ENCODE results near the gene IRF7.

Gene IRF7

DNA sequence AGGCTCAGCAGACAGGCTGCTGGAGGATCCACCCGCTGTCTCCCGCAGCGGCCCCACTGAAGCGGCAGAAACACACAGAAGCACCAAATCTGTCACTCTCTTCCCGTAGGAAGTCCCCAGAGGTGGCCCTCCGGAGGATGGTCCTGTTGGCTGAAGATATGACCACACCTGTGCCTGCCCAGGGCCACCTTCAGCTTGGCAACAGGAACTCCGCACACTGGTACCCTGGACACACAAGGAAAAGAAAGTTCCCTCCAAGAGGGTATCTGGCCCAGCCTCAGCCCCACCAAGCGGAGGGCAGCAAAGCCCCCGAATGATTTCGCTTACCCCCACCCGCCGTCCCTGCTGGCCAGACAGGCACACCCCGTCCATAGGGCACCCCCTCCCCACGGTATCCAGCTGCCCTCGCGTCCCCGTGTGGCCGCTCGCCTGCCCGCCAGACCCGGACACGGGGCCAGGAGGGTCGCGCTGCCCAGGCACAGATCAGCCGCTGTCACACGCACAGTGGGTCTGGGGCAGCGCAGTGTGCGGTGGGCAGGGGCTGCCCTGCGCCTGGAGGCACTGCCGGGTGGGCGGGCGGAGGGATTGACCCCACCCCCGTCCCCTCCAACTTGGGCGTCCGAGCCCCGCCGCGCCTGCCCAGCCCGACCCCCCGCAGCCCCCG, 48.0 kb downstream of the IRF7 start:
- in situ Hi-C loops (cut with MboI; ENCODE audit: low sequenced_read_pairs), result no loop called here

DNA sequence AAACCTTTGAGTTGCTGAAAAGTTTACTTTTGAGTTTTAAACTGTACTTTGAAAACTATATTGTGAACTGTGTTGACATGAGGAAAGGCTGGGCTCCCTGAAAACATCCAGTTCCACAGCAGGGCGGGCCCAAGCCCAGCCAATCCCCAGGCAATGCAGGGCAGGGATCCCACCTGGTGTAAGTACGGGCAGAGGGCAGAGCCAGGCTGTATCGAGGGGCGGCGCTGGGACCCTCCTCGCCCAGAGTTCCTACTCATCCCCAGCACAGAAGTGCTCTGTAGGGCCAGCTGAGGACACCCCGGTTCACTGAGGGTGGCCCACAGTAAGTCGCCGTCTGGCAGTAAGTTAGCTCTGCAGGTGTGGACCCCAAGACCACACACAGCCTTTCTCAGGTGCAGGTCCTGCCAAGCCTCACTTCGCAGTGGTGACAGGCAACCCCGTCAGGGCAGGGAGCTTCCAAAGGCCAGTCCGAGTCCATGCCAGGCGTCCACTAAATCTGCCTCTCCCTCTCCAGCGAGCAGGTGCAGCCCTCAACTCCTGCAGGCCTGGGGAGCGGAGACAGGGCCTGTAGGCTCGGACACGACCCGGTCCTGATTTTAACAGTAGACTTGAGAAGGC, 48.6 kb downstream of the IRF7 start:
- in situ Hi-C loops (cut with MboI; ENCODE audit: low sequenced_read_pairs), result no loop called here

DNA sequence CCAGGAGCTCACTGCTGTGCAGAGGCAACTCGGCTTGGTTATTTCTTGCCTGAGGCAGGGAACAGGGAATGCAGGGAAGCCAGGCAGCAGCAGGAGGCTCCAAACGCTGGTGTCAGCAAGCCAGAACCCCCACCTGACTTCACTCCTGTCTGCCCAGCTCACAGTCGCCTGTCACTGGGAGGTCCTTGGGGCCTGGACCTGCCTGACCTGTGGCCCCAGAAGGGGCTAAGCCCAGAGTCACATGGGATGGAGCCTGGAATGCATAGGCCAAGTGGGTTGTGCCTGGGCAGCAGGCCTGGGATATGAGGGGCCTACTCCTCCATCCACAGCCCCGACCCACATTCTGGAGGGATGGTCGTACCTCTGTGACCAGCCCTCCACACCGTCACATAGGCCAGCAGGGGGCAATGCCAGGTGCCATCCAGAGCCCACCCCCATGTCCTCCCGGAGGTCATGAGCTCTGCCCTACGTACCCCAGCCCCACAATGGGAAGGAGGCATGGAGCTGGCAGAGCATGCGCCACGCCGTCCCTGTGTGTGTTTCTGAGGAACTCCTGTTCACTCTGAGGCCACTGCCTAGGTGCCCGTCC, 49.7 kb downstream of the IRF7 start:
- in situ Hi-C loops (cut with MboI; ENCODE audit: low sequenced_read_pairs), result no loop called here

DNA sequence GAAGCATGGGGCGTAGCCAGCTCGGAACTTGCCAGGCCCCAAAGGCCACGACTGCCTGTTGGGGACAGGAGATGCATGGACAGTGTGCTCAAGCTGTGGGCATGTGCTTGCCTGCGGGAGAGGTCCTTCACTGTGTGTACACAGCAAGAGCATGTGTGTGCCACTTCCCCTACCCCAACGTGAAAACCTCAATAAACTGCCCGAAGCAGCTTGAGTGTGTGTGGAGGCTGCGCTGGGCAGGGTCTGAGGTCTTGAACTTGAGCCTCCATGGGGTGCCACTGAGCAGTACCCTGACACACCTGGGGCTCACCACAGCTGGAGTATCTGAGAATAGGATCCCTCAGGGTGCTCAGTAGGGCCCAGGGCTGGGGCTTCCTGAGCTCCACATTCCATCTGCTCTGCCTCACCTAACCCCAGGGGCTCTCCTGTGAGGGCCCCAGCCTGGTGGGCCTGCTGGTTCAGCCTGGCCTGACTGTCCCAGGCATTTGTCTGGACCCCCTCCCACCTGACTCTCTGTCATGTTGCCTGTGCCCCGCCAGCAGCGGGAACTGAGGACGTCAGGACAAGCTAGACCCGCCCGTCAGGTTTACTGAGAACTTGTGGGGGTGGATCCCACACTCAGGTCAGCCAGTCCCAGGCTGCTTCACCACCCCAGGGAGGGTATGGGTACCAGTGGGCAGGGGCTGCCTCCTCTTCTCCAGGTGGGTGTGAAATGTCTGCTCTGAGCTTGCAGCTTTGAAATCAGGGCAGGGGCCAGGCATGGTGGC, 51.8 kb downstream of the IRF7 start:
- in situ Hi-C loops (cut with MboI; ENCODE audit: low sequenced_read_pairs), result no loop called here

DNA sequence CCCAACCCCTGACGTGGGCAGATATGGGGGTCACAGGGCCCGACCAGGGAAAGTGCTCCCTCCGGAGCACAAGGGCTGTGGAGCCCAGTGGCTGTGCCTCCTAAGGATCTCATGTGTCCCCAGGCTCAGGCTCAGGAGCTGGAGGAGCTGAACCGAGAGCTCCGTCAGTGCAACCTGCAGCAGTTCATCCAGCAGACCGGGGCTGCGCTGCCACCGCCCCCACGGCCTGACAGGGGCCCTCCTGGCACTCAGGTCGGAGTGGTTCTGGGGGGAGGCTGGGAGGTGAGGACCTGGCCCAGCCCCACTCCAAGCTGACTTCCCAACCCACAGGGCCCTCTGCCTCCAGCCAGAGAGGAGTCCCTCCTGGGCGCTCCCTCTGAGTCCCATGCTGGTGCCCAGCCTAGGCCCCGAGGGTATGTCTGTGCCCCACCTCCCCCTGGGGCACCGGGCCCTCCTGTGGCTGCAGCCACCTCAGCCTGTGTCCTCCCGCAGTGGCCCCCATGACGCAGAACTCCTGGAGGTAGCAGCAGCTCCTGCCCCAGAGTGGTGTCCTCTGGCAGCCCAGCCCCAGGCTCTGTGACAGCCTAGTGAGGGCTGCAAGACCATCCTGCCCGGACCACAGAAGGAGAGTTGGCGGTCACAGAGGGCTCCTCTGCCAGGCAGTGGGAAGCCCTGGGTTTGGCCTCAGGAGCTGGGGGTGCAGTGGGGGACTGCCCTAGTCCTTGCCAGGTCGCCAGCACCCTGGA, 52.5 kb downstream of the IRF7 start:
- in situ Hi-C loops (cut with MboI; ENCODE audit: low sequenced_read_pairs), result no loop called here
